ENCODE results near the gene PTPRJ. TPM values are rescaled to one million over a fixed set of nuclear protein-coding genes. Genes with fewer than 3 reads are reported as not detected.
A peak's percentile ranks its signal among the peaks of the same experiment; 100 is the strongest.

The PTPRJ gene
- total and polyA plus RNA-seq, 2 donors (not counting 3 experiments of a cell fraction or from before 2014, with no cell fraction given) = 3.1 to 7.7 TPM

DNA sequence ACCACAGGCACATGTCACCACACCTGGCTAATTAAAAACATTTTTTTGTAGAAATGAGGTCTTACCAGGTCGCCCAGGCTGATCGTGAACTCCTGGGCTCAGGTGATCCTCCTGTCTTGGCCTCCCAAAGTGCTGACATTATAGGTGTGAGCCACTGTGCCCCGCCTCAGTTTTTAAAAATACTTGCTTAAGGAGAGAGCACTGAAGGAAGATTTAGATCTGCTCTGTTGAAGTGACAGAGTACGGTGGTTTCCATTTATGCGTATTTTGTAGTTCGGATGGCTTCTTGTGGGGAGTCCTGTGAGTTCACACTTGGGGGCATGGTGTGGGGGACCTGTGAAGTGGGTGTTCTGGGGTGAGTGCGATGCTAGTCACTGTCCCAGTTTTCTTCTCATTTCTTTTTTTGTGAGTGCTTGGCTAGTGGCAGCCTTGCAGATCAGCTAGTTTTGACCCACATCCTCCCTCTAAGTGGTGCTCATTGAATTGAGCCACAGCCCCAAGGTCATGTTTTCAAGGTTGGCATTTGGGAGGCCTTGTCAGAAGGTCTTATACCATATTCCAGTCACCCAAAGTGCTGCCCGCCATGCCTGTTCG lies 31.5 kb downstream of the PTPRJ start:
- Histone ChIP-seq H3K9me1 (replicated peaks; ENCODE audit: control insufficient read depth, extremely low read depth, insufficient read depth, low read length) (no peaks in the 10 kb centered on the region), H3K79me2 (ENCODE audit: control insufficient read depth, insufficient read depth, low read length) (no peaks in the 10 kb centered on the region), H3K9ac (replicated peaks; ENCODE audit: extremely low read depth, insufficient read depth, low read length) (no peak overlapping the region), H3K27me3 (ENCODE audit: control insufficient read depth in 2 of 2, insufficient read depth in 2 of 2, low read length in 2 of 2) (no peaks in the 10 kb centered on the region), H3K4me2 (ENCODE audit: insufficient read depth, low read length) (no peak overlapping the region), H2AFZ (ENCODE audit: low read depth, low read length) (no peak overlapping the region), H3K36me3 (ENCODE audit: control insufficient read depth in 2 of 2, extremely low read depth in 1 of 2, insufficient read depth in 2 of 2, low read length in 2 of 2) (no peaks in the 10 kb centered on the region), H3K9me3 (replicated peaks; ENCODE audit: control insufficient read depth, insufficient read depth, low read length) (no peaks in the 10 kb centered on the region), H3K4me1 (ENCODE audit: control insufficient read depth, extremely low read depth, insufficient read depth, low read length) (peaks cover 8% of the 10 kb centered on the region), H4K20me1 (replicated peaks; ENCODE audit: control insufficient read depth, extremely low read depth, insufficient read depth, low read length) (no peaks in the 10 kb centered on the region), H3K27ac (ENCODE audit: insufficient read depth, low read depth, low read length) (no peak overlapping the region), H3K4me3 (replicated peaks in 1 of 3; ENCODE audit: insufficient read depth in 1 of 3, low read depth in 1 of 3, low read length in 3 of 3) (no peak overlapping the region)
- dilution Hi-C loops (cut with MboI; ENCODE audit: extremely low pct_ligation_motif_present, low sequenced_read_pairs) (no loop called here), intact Hi-C loops (cut with micrococcal nuclease) (no loop called here)
- ChIA-PET CTCF (interaction anchor here (1.4 kb wide), 1 partner anchor 18 kb away, joined by 3 read pairs; no protein-coding TSS in a partner anchor), POLR2A (no interaction called here)
- BruUV-seq (replicated peaks) = no TSS peak
- FAIRE-seq (no peak), DNase-seq (ENCODE audit: low read depth, low spot score) (no peak)
- TF ChIP-seq POLR2A (IDR thresholded peaks at IDR 0.05; ENCODE audit: low read depth, low read length) (no peak), FOS (IDR thresholded peaks at IDR 0.05; ENCODE audit: borderline replicate concordance, insufficient read depth, low read length) (no peak), GATA2 (IDR thresholded peaks at IDR 0.05; ENCODE audit: insufficient read depth, insufficient read length, low read depth, low read length) (no peak), JUN (IDR thresholded peaks at IDR 0.05; ENCODE audit: borderline replicate concordance, insufficient read depth, insufficient read length, low read depth) (no peak)

DNA sequence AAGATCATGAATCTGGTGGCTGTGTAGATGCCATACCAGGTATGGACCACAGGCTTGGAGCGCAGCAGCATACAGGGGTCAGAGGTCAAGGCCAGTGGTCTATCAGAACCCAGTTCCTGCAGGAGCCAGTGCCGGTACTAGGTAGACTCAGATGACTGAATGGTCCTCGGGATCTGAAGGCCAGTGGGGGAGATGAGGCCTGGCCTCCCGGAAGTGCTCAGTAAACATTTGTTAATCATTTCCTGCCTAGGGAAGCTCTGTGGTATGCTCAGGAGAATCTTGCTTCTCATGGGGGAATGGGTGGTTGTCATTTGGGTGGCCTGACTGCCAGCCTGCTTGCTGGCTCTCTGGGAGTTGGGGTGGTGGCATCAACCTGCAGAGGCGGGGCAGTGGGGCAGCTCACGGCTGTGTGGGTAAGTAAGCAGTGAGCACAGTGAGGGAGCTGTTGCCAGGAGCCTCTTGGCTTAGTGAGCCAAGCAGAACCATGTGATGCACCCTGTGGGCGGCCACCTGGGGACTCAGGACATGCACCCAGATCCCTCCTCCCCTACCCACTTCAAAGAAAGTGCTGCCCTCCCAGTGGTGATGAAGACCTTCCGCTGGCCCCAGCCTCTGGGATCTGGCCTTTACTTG lies 33.0 kb downstream of the PTPRJ start:
- H3K36me3 ChIP-seq (ENCODE audit: control insufficient read depth in 2 of 2, extremely low read depth in 1 of 2, insufficient read depth in 2 of 2, low read length in 2 of 2) = no peaks in the 10 kb centered on the region
- FAIRE-seq (peak; percentile 85), DNase-seq (ENCODE audit: low read depth, low spot score) (peak; percentile 43)
- no peaks in the 10 kb centered on the region for H3K27me3 ChIP-seq (ENCODE audit: control insufficient read depth in 2 of 2, insufficient read depth in 2 of 2, low read length in 2 of 2)
- peak overlapping the region; percentile 10 for H2AFZ ChIP-seq (ENCODE audit: low read depth, low read length)
- no peaks in the 10 kb centered on the region for H3K9me3 ChIP-seq (replicated peaks; ENCODE audit: control insufficient read depth, insufficient read depth, low read length)
- POLR2A ChIA-PET = no interaction called here
- peak; percentile 30 for TF ChIP-seq POLR2AphosphoS5 (IDR thresholded peaks at IDR 0.05; ENCODE audit: insufficient read depth, low read depth, low read length)
- TF ChIP-seq MYC (IDR thresholded peaks at IDR 0.05; ENCODE audit: low read depth, low read length) = no peak
- TF ChIP-seq JUN (IDR thresholded peaks at IDR 0.05; ENCODE audit: borderline replicate concordance, insufficient read depth, insufficient read length, low read depth) = no peak
- no peak for TF ChIP-seq EZH2 (IDR thresholded peaks at IDR 0.05; ENCODE audit: borderline replicate concordance, low read depth, low read length, severe bottlenecking)
- no peak for TF ChIP-seq GATA2 (IDR thresholded peaks at IDR 0.05; ENCODE audit: insufficient read depth, insufficient read length, low read depth, low read length)
- H3K9me1 ChIP-seq (replicated peaks; ENCODE audit: control insufficient read depth, extremely low read depth, insufficient read depth, low read length) = no peaks in the 10 kb centered on the region
- no peak overlapping the region for H3K9ac ChIP-seq (replicated peaks; ENCODE audit: extremely low read depth, insufficient read depth, low read length)
- intact Hi-C loops (cut with micrococcal nuclease) (no loop called here), dilution Hi-C loops (cut with MboI; ENCODE audit: extremely low pct_ligation_motif_present, low sequenced_read_pairs) (no loop called here)
- no peaks in the 10 kb centered on the region for H3K79me2 ChIP-seq (ENCODE audit: control insufficient read depth, insufficient read depth, low read length)
- no peaks in the 10 kb centered on the region for H4K20me1 ChIP-seq (replicated peaks; ENCODE audit: control insufficient read depth, extremely low read depth, insufficient read depth, low read length)
- no peak overlapping the region for H3K27ac ChIP-seq (ENCODE audit: insufficient read depth, low read depth, low read length)
- H3K4me2 ChIP-seq (ENCODE audit: insufficient read depth, low read length) = peak overlapping the region; percentile 34
- H3K4me1 ChIP-seq (ENCODE audit: control insufficient read depth, extremely low read depth, insufficient read depth, low read length) = peaks cover 8% of the 10 kb centered on the region
- CTCF ChIA-PET = no interaction called here
- no peak overlapping the region for H3K4me3 ChIP-seq (replicated peaks in 1 of 3; ENCODE audit: insufficient read depth in 1 of 3, low read depth in 1 of 3, low read length in 3 of 3)
- no TSS peak for BruUV-seq (replicated peaks)

Data from endothelial cell of umbilical vein (primary cell).